H1 (cell line): Measurements from ENCODE around the gene KIF23. TPM values are rescaled to one million over a fixed set of nuclear protein-coding genes. Genes with fewer than 3 reads are reported as not detected.

ENCODE experiments used
- CTCF ChIA-PET: fragments of 300-600 bp; sonication (Branson Sonifier 250); formaldehyde crosslinking; loops from one replicate; lab custom pipeline; 2021; ENCODE audit not compliant: partially characterized antibody; lab: Charles Lee
- POLR2A ChIA-PET: fragments of 300-600 bp; sonication (Branson Sonifier 250); formaldehyde crosslinking; loops from one replicate; lab custom pipeline; 2021; ENCODE audit warnings: inconsistent platforms; ENCODE audit not compliant: partially characterized antibody; lab: Charles Lee
- DNase-seq, 2 experiments: peaks; one replicate each; pipeline versions ENCODE4 v3.0.0 to v3.0.0-alpha.2; 2010 to 2022; ENCODE audit warnings: low spot score in 2 of 2, low read depth in 1 of 2, mixed read lengths in 1 of 2
- FAIRE-seq: peaks from 2 replicates; lab custom pipeline; 2011; peaks lifted over from hg19 to GRCh38; lab: Jason Lieb, UNC
- H2AFZ ChIP-seq: 2 replicates; pipeline ENCODE4 v1.8.1; 2012; ENCODE audit warnings: low read length, inconsistent platforms
- H2AK5ac ChIP-seq: 2 replicates; pipeline ENCODE4 v1.6.1; 2013; ENCODE audit warnings: low read depth, low read length
- H2BK120ac ChIP-seq: replicated peaks from 2 replicates; pipeline ENCODE3; 2013; ENCODE audit warnings: low read depth, low read length, inconsistent platforms
- H2BK12ac ChIP-seq: 2 replicates; pipeline ENCODE4 v1.6.1; 2013; ENCODE audit warnings: low read depth, low read length
- H2BK15ac ChIP-seq: 2 replicates; pipeline ENCODE4 v1.6.1; 2013; ENCODE audit warnings: low read length
- H2BK20ac ChIP-seq: 2 replicates; pipeline ENCODE4 v1.6.1; 2013; ENCODE audit warnings: low read length
- H2BK5ac ChIP-seq: 2 replicates; pipeline ENCODE4 v1.6.1; 2013; ENCODE audit warnings: low read depth, low read length
- H3K14ac ChIP-seq: 2 replicates; pipeline ENCODE4 v1.6.1; 2013; ENCODE audit warnings: inconsistent platforms; ENCODE audit not compliant: insufficient read length
- H3K18ac ChIP-seq: 2 replicates; pipeline ENCODE4 v1.6.1; 2013; ENCODE audit warnings: low read length; ENCODE audit errors: extremely low read depth
- H3K23ac ChIP-seq: 2 replicates; pipeline ENCODE4 v1.6.1; 2013; ENCODE audit warnings: inconsistent platforms; ENCODE audit not compliant: insufficient read length
- H3K23me2 ChIP-seq: 2 replicates; pipeline ENCODE4 v1.6.1; 2013; ENCODE audit warnings: low read depth, low read length
- H3K27ac ChIP-seq: 2 replicates; pipeline ENCODE4 v1.6.1; 2011; ENCODE audit warnings: low read depth, low read length, inconsistent platforms
- H3K27me3 ChIP-seq, 4 experiments: replicated peaks in 1 of 4; 1 replicate in 1 of 4; 2 replicates in 3 of 4; pipeline versions ENCODE4 v1.6.1 to v1.8.1; 2011 to 2013; ENCODE audit warnings: low read length in 3 of 4, mild to moderate bottlenecking in 3 of 4, inconsistent platforms in 2 of 4, mixed read lengths in 2 of 4, moderate library complexity in 1 of 4; ENCODE audit not compliant: control insufficient read depth in 3 of 4, insufficient read depth in 3 of 4; ENCODE audit errors: extremely low read depth in 1 of 4
- H3K36me3 ChIP-seq, 4 experiments: 2 replicates each; pipeline versions ENCODE4 v1.6.1 to v1.8.1; 2011 to 2013; ENCODE audit warnings: mild to moderate bottlenecking in 4 of 4, low read length in 3 of 4, moderate library complexity in 2 of 4, control low read depth in 1 of 4, inconsistent platforms in 1 of 4; ENCODE audit not compliant: insufficient read depth in 4 of 4, control insufficient read depth in 2 of 4
- H3K4ac ChIP-seq: replicated peaks from 2 replicates; pipeline ENCODE3; 2013; ENCODE audit warnings: low read length, low read depth, mixed read lengths, inconsistent platforms; ENCODE audit not compliant: insufficient read length
- H3K4me1 ChIP-seq, 4 experiments: replicated peaks in 1 of 4; 1 replicate in 1 of 4; 2 replicates in 3 of 4; pipeline versions ENCODE4 v1.6.1 to v1.8.1; 2011 to 2013; ENCODE audit warnings: low read length in 3 of 4, inconsistent platforms in 2 of 4, mixed read lengths in 1 of 4; ENCODE audit not compliant: insufficient read depth in 4 of 4, control insufficient read depth in 3 of 4
- H3K4me2 ChIP-seq, 2 experiments: 2 replicates each; pipeline versions ENCODE4 v1.6.1 to v1.8.1; 2011 to 2013; ENCODE audit warnings: low read depth in 2 of 2, low read length in 2 of 2, control low read depth in 1 of 2, inconsistent platforms in 1 of 2, mild to moderate bottlenecking in 1 of 2; ENCODE audit not compliant: insufficient read depth in 1 of 2
- H3K4me3 ChIP-seq, 4 experiments: fragments of 200-600, 300-600 bp in 1 of 4; sonication (generic), shearing (Covaris generic), sonication (Bioruptor Twin) in 1 of 4; 2 replicates each; pipeline versions ENCODE4 v1.5.1 to v1.8.1; 2011 to 2016; ENCODE audit warnings: low read length in 4 of 4, low read depth in 3 of 4, control low read depth in 2 of 4, inconsistent platforms in 2 of 4, mild to moderate bottlenecking in 2 of 4, mixed read lengths in 1 of 4, moderate library complexity in 1 of 4; ENCODE audit not compliant: insufficient read depth in 2 of 4; ENCODE audit errors: extremely low read depth in 1 of 4
- H3K56ac ChIP-seq: replicated peaks from 2 replicates; pipeline ENCODE3; 2013; ENCODE audit warnings: low read depth, mild to moderate bottlenecking, mixed read lengths, low read length, inconsistent platforms; ENCODE audit not compliant: insufficient read length
- H3K79me1 ChIP-seq: 2 replicates; pipeline ENCODE4 v1.6.1; 2013; ENCODE audit warnings: low read depth, low read length, control low read depth
- H3K79me2 ChIP-seq, 2 experiments: 2 replicates each; pipeline versions ENCODE4 v1.6.1 to v1.8.1; 2012 to 2013; ENCODE audit warnings: low read length in 2 of 2, mild to moderate bottlenecking in 2 of 2, inconsistent platforms in 1 of 2; ENCODE audit not compliant: insufficient read depth in 2 of 2, control insufficient read depth in 1 of 2
- H3K9ac ChIP-seq, 4 experiments: replicated peaks in 1 of 4; 1 replicate in 1 of 4; 2 replicates in 3 of 4; pipeline versions ENCODE4 v1.6.1 to v1.8.1; 2011 to 2013; ENCODE audit warnings: low read depth in 3 of 4, low read length in 3 of 4, control low read depth in 2 of 4, mild to moderate bottlenecking in 2 of 4, moderate library complexity in 2 of 4, inconsistent platforms in 1 of 4; ENCODE audit errors: extremely low read depth in 1 of 4
- H3K9me3 ChIP-seq, 2 experiments: 2 replicates each; pipeline versions ENCODE4 v1.6.1 to v1.8.1; 2012 to 2013; ENCODE audit warnings: mild to moderate bottlenecking in 2 of 2, moderate library complexity in 2 of 2, control low read depth in 1 of 2, inconsistent platforms in 1 of 2, low read depth in 1 of 2, low read length in 1 of 2, mixed read lengths in 1 of 2; ENCODE audit not compliant: insufficient read depth in 2 of 2
- H4K20me1 ChIP-seq, 2 experiments: replicated peaks in 1 of 2; 2 replicates each; pipeline versions ENCODE3 to v1.8.1; 2011 to 2013; ENCODE audit warnings: inconsistent platforms in 2 of 2, low read length in 2 of 2, mild to moderate bottlenecking in 1 of 2; ENCODE audit not compliant: insufficient read depth in 2 of 2, control insufficient read depth in 1 of 2
- H4K5ac ChIP-seq: 2 replicates; pipeline ENCODE4 v1.6.1; 2013; ENCODE audit warnings: low read length, low read depth, mixed read lengths, inconsistent platforms; ENCODE audit not compliant: insufficient read length
- H4K8ac ChIP-seq: 2 replicates; pipeline ENCODE4 v1.8.0; 2013; ENCODE audit warnings: mild to moderate bottlenecking, moderate library complexity, low read length, inconsistent platforms; ENCODE audit not compliant: insufficient read depth; ENCODE audit errors: extremely low read depth
- H4K91ac ChIP-seq: replicated peaks from 2 replicates; pipeline ENCODE3; 2013; ENCODE audit warnings: low read length, mixed read lengths, inconsistent platforms; ENCODE audit not compliant: insufficient read length
- CHD2 ChIP-seq: IDR thresholded peaks from 2 replicates; pipeline ENCODE4 v1.6.1; 2012; ENCODE audit warnings: low read length, improper control_type of control experiment
- EZH2 ChIP-seq: fragments of 200-600 bp; sonication (generic); IDR thresholded peaks from 2 replicates; pipeline ENCODE4 v1.7.1; 2012; ENCODE audit warnings: low read depth, mild to moderate bottlenecking, moderate library complexity, low read length, inconsistent platforms; ENCODE audit not compliant: severe bottlenecking
- KDM1A ChIP-seq: fragments of 200-600, 300-600 bp; sonication (generic); IDR thresholded peaks from 2 replicates; pipeline ENCODE4 v1.7.1; 2016; ENCODE audit warnings: mild to moderate bottlenecking, low read length, borderline replicate concordance
- MAFK ChIP-seq: IDR thresholded peaks from 2 replicates; pipeline ENCODE4 v1.6.1; 2012; ENCODE audit warnings: low read depth, mild to moderate bottlenecking, improper control_type of control experiment, low read length
- POU5F1 ChIP-seq: IDR thresholded peaks from 2 replicates; pipeline ENCODE4 v1.6.1; 2011; ENCODE audit warnings: low read depth, mild to moderate bottlenecking, low read length, moderate library complexity
- SIRT6 ChIP-seq: IDR thresholded peaks from one replicate; pipeline ENCODE4 v1.7.1; 2012; ENCODE audit warnings: low read length, inconsistent platforms
- SRF ChIP-seq: IDR thresholded peaks from 2 replicates; pipeline ENCODE4 v1.6.1; 2011; ENCODE audit warnings: mild to moderate bottlenecking, low read depth, low read length, moderate library complexity
- TBP ChIP-seq: IDR thresholded peaks from 2 replicates; pipeline ENCODE4 v1.6.1; 2011; ENCODE audit warnings: low read depth, low read length, improper control_type of control experiment
- YY1 ChIP-seq: IDR thresholded peaks from 2 replicates; pipeline ENCODE4 v1.6.1; 2011; ENCODE audit warnings: low read depth, mild to moderate bottlenecking, low read length
- WGBS, 2 experiments: shearing (Covaris generic) in 1 of 2; methylation state at CpG; one replicate each; pipeline versions ENCODE4 v1.1.6 to v1.1.7; 2013 to 2015; ENCODE audit warnings: low lambda C conversion rate in 2 of 2, mixed read lengths in 2 of 2, inconsistent platforms in 1 of 2, low coverage in 1 of 2, missing lambda C conversion rate in 1 of 2; ENCODE audit not compliant: insufficient replicate concordance in 2 of 2, insufficient coverage in 1 of 2, insufficient read length in 1 of 2; ENCODE audit errors: extremely low coverage in 1 of 2, missing lambda C conversion rate in 1 of 2; 5-methylcytosine and 5-hydroxymethylcytosine counted together
- polyA plus RNA-seq, 7 experiments: library from polyadenylated mRNA; depleted of rRNA in 3 of 7; stranded (reverse) in 5 of 7; unstranded in 2 of 7; fragments of >200 nt in 5 of 7; fragments of 200-250 nt in 2 of 7; gene quantifications; 1 replicate in 5 of 7; 2 replicates in 1 of 7; 4 replicates in 1 of 7; pipeline versions ENCODE4 v1.2.1 to v1.2.3, GENCODE V29; 2011 to 2013; ENCODE audit warnings: missing spikeins in 2 of 7, mixed read lengths in 2 of 7
- total RNA-seq: library from RNA; stranded (reverse); fragmentation: NEBNext Ultra II Directional; extraction: Animal tissue kit (Norgen Biotek cat#: 25700); gene quantifications from 2 replicates; pipeline ENCODE4 v1.2.1, GENCODE V29; 2021
- TF ChIP-seq, protein P1 (sequence below), 3 experiments: IDR thresholded peaks; 1 replicate in 2 of 3; 2 replicates in 1 of 3; pipeline versions ENCODE4 v1.5.1 to v1.6.1; 2011; ENCODE audit warnings: low read length in 3 of 3, mild to moderate bottlenecking in 3 of 3, inconsistent platforms in 2 of 3, low read depth in 1 of 3, moderate library complexity in 1 of 3; ENCODE audit not compliant: insufficient read depth in 1 of 3; ENCODE audit errors: control extremely low read depth in 1 of 3

Gene KIF23
- total and polyA plus RNA-seq, 2 of the 8 experiments (the other 6 are each of a cell fraction or from before 2014, with no cell fraction given) = 26.2 to 77.4 TPM

DNA sequence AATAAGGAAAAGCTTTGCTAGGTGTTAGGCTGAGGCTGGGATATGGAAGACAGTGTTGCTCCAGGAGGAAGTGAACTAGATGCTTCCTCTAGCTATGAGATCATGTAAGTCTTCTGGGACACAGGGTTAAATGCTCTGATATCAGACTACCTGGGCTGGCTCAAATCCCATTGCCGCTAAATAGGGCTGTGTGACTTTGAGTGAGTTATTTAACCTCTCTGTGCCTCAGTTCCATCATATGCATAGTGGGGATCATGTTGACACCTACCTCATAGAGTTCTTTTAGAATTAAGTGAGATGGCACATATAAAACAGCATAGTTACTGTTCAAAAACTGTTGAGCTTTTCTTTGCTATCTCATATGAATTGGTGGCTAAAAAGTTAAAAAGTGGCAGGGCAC lies 51.1 kb downstream of the KIF23 start:
- no peak overlapping the region for H4K5ac ChIP-seq
- no peaks in the 10 kb centered on the region for H3K79me2 ChIP-seq
- TF ChIP-seq SRF = no peak
- no peak for TF ChIP-seq SIRT6
- TF ChIP-seq EZH2 = no peak
- TF ChIP-seq, protein P1, sequence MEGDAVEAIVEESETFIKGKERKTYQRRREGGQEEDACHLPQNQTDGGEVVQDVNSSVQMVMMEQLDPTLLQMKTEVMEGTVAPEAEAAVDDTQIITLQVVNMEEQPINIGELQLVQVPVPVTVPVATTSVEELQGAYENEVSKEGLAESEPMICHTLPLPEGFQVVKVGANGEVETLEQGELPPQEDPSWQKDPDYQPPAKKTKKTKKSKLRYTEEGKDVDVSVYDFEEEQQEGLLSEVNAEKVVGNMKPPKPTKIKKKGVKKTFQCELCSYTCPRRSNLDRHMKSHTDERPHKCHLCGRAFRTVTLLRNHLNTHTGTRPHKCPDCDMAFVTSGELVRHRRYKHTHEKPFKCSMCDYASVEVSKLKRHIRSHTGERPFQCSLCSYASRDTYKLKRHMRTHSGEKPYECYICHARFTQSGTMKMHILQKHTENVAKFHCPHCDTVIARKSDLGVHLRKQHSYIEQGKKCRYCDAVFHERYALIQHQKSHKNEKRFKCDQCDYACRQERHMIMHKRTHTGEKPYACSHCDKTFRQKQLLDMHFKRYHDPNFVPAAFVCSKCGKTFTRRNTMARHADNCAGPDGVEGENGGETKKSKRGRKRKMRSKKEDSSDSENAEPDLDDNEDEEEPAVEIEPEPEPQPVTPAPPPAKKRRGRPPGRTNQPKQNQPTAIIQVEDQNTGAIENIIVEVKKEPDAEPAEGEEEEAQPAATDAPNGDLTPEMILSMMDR (IDR thresholded peaks at IDR 0.05; ENCODE audit: control extremely low read depth in 1 of 3, insufficient read depth in 1 of 3, low read depth in 1 of 3, low read length in 3 of 3) = no peak
- no peak for TF ChIP-seq KDM1A
- no peak for TF ChIP-seq MAFK
- TF ChIP-seq TBP = no peak
- no peak for TF ChIP-seq CHD2
- no peak for TF ChIP-seq YY1
- no peak for TF ChIP-seq POU5F1
- no peak overlapping the region for H4K8ac ChIP-seq
- H3K23ac ChIP-seq = no peak overlapping the region
- H2BK20ac ChIP-seq = no peak overlapping the region
- no peak overlapping the region for H2AFZ ChIP-seq
- H3K9me3 ChIP-seq = no peaks in the 10 kb centered on the region
- no peak for DNase-seq
- no peak overlapping the region for H3K14ac ChIP-seq
- FAIRE-seq = no peak
- no peaks in the 10 kb centered on the region for H4K20me1 ChIP-seq
- no peaks in the 10 kb centered on the region for H3K27me3 ChIP-seq
- H3K4me3 ChIP-seq = no peak overlapping the region
- no peak overlapping the region for H4K91ac ChIP-seq
- H3K4me2 ChIP-seq = no peak overlapping the region
- WGBS, 2 experiments = 89% methylated on average over 1 of the region's 1 CpG; no CpG with 5 or more reads in 1 of the 2 experiments
- ChIA-PET CTCF (interaction anchor here (0.8 to 8.2 kb wide), 11 partner anchors 8 to 794 kb away, joined by 3 to 70 read pairs (median 4); partner anchors contain the start of gene RPLP1), POLR2A (interaction anchor here (13.9 kb wide), 1 partner anchor 11 kb away, joined by 207 read pairs; the partner anchor contains the start of gene RPLP1)
- H3K36me3 ChIP-seq = no peaks in the 10 kb centered on the region
- no peak overlapping the region for H2AK5ac ChIP-seq
- peaks cover 0 to 4% (median 2%) of the 10 kb centered on the region in 4 experiments; a peak in 2 of 7 replicates for H3K4me1 ChIP-seq
- no peak overlapping the region for H3K4ac ChIP-seq
- no peak overlapping the region for H2BK120ac ChIP-seq
- no peak overlapping the region for H2BK5ac ChIP-seq
- H3K56ac ChIP-seq = no peak overlapping the region
- H3K79me1 ChIP-seq = no peaks in the 10 kb centered on the region
- H3K9ac ChIP-seq = no peak overlapping the region
- H2BK12ac ChIP-seq = no peak overlapping the region
- H3K27ac ChIP-seq = no peak overlapping the region
- no peak overlapping the region for H3K18ac ChIP-seq
- no peak overlapping the region for H2BK15ac ChIP-seq
- 0 out of 2 replicates have a peak, but pooled peaks cover 3% of the 10 kb centered on the region for H3K23me2 ChIP-seq
